ENCODE measurements around the gene HNF1A. TPM values are rescaled to one million over a fixed set of nuclear protein-coding genes. Genes with fewer than 3 reads are reported as not detected.

HNF1A gene
- total and polyA plus RNA-seq, 2 donors (not counting 1 experiment from before 2014, with no cell fraction given) = not detected

DNA sequence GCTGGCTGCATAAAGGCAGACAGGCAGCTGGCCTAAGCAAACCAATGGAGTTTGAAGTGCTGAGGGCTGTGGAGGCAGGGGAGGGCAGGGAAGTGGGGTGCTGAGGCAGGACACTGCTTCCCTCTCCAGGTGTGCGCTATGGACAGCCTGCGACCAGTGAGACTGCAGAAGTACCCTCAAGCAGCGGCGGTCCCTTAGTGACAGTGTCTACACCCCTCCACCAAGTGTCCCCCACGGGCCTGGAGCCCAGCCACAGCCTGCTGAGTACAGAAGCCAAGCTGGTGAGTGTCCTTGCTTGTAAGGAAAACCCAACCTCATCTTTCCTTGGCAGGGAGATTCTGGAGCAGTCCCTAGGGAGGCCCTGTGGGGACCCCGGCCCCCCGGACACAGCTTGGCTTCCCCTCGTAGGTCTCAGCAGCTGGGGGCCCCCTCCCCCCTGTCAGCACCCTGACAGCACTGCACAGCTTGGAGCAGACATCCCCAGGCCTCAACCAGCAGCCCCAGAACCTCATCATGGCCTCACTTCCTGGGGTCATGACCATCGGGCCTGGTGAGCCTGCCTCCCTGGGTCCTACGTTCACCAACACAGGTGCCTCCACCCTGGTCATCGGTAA lies 17.9 kb downstream of the HNF1A start:
- POLR2A ChIA-PET = no interaction called here
- Histone ChIP-seq H3K9ac (ENCODE audit: low read length) (no peak overlapping the region), H3K79me2 (ENCODE audit: control insufficient read depth, insufficient read depth, low read length) (no peaks in the 10 kb centered on the region), H2AFZ (ENCODE audit: insufficient read depth, low read depth, low read length, poor library complexity, severe bottlenecking) (no peak overlapping the region), H3K27ac (ENCODE audit: low read length in 2 of 2) (no peak overlapping the region), H3K4me2 (replicated peaks; ENCODE audit: low read depth, low read length, poor library complexity, severe bottlenecking) (no peak overlapping the region), H3K27me3 (replicated peaks in 1 of 4; ENCODE audit: control extremely low read depth in 1 of 4, control insufficient read depth in 3 of 4, insufficient read depth in 4 of 4, low read length in 3 of 4) (peaks cover 0 to 11% (median 0%) of the 10 kb centered on the region in 4 experiments), H3K9me3 (ENCODE audit: control extremely low read depth in 1 of 3, control insufficient read depth in 2 of 3, insufficient read depth in 1 of 3, low read length in 2 of 3) (peaks cover 0 to 4% (median 0%) of the 10 kb centered on the region in 3 donors), H3K4me1 (ENCODE audit: control insufficient read depth in 2 of 2, insufficient read depth in 2 of 2, low read length in 2 of 2) (no peaks in the 10 kb centered on the region), H4K20me1 (ENCODE audit: control insufficient read depth, insufficient read depth, low read length, poor library complexity, severe bottlenecking) (no peaks in the 10 kb centered on the region), H3K36me3 (replicated peaks in 1 of 2; ENCODE audit: control extremely low read depth in 1 of 2, control insufficient read depth in 1 of 2, extremely low read depth in 1 of 2, insufficient read depth in 2 of 2, low read length in 1 of 2) (no peaks in the 10 kb centered on the region), H3K4me3 (ENCODE audit: control extremely low read depth in 1 of 5, extremely low read depth in 1 of 5, insufficient read depth in 1 of 5, low read depth in 2 of 5, low read length in 4 of 5) (no peak overlapping the region)
- Mint-ChIP-seq H3K27ac (no peak overlapping the region), H3K27me3 (peaks cover 18% of the 10 kb centered on the region), H3K4me3 (no peak overlapping the region), H3K4me1 (no peaks in the 10 kb centered on the region), H3K9me3 (ENCODE audit: insufficient read depth) (no peaks in the 10 kb centered on the region)
- 82% methylated on average over 10 of the region's 11 CpGs for WGBS (ENCODE audit: insufficient coverage)
- DNase-seq (no peak), ATAC-seq (ENCODE audit: low read depth) (no peak)
- CTCF ChIA-PET = no interaction called here
- TF ChIP-seq EZH2 (IDR thresholded peaks at IDR 0.05; ENCODE audit: borderline replicate concordance, insufficient read depth, low read depth, low read length, poor library complexity, severe bottlenecking) = no peak
- intact Hi-C loops (cut with micrococcal nuclease) = no loop called here

GRCh38 chr12:120997448-120997847 lies 19.1 kb downstream of the HNF1A start:
- H3K27me3 ChIP-seq (replicated peaks in 1 of 4; ENCODE audit: control extremely low read depth in 1 of 4, control insufficient read depth in 3 of 4, insufficient read depth in 4 of 4, low read length in 3 of 4) = peaks cover 0 to 11% (median 0%) of the 10 kb centered on the region in 4 experiments
- no peaks in the 10 kb centered on the region for H3K36me3 ChIP-seq (replicated peaks in 1 of 2; ENCODE audit: control extremely low read depth in 1 of 2, control insufficient read depth in 1 of 2, extremely low read depth in 1 of 2, insufficient read depth in 2 of 2, low read length in 1 of 2)
- H2AFZ ChIP-seq (ENCODE audit: insufficient read depth, low read depth, low read length, poor library complexity, severe bottlenecking) = no peak overlapping the region
- Mint-ChIP-seq H3K4me1 (no peaks in the 10 kb centered on the region), H3K27ac (no peak overlapping the region), H3K27me3 (peaks cover 15% of the 10 kb centered on the region), H3K9me3 (ENCODE audit: insufficient read depth) (no peaks in the 10 kb centered on the region), H3K4me3 (no peak overlapping the region)
- H3K4me2 ChIP-seq (replicated peaks; ENCODE audit: low read depth, low read length, poor library complexity, severe bottlenecking) = no peak overlapping the region
- H3K4me1 ChIP-seq (ENCODE audit: control insufficient read depth in 2 of 2, insufficient read depth in 2 of 2, low read length in 2 of 2) = no peaks in the 10 kb centered on the region
- no peak overlapping the region for H3K4me3 ChIP-seq (ENCODE audit: control extremely low read depth in 1 of 5, extremely low read depth in 1 of 5, insufficient read depth in 1 of 5, low read depth in 2 of 5, low read length in 4 of 5)
- POLR2A ChIA-PET = no interaction called here
- H3K79me2 ChIP-seq (ENCODE audit: control insufficient read depth, insufficient read depth, low read length) = no peaks in the 10 kb centered on the region
- 82% methylated on average over 9 of the region's 9 CpGs for WGBS (ENCODE audit: insufficient coverage)
- peaks cover 0 to 4% (median 0%) of the 10 kb centered on the region in 3 donors for H3K9me3 ChIP-seq (ENCODE audit: control extremely low read depth in 1 of 3, control insufficient read depth in 2 of 3, insufficient read depth in 1 of 3, low read length in 2 of 3)
- intact Hi-C loops (cut with micrococcal nuclease) = no loop called here
- CTCF ChIA-PET = interaction anchor here (0.9 kb wide), 1 partner anchor 415 kb away, joined by 3 read pairs; no protein-coding TSS in a partner anchor
- H4K20me1 ChIP-seq (ENCODE audit: control insufficient read depth, insufficient read depth, low read length, poor library complexity, severe bottlenecking) = no peaks in the 10 kb centered on the region
- no peak for TF ChIP-seq CTCF (IDR thresholded peaks at IDR 0.05)
- no peak for TF ChIP-seq EZH2 (IDR thresholded peaks at IDR 0.05; ENCODE audit: borderline replicate concordance, insufficient read depth, low read depth, low read length, poor library complexity, severe bottlenecking)
- no peak overlapping the region for H3K9ac ChIP-seq (ENCODE audit: low read length)
- no peak for DNase-seq
- ATAC-seq (ENCODE audit: low read depth) = no peak
- H3K27ac ChIP-seq (ENCODE audit: low read length in 2 of 2) = no peak overlapping the region
